NCI-H2081 (cell line): Measurements from ENCODE around the gene TRIB2.

ENCODE experiments used
- DNase-seq, 2 experiments: peaks; one replicate each; lab custom pipeline; 2025; lab: John Stamatoyannopoulos, UW

TRIB2 gene

DNA sequence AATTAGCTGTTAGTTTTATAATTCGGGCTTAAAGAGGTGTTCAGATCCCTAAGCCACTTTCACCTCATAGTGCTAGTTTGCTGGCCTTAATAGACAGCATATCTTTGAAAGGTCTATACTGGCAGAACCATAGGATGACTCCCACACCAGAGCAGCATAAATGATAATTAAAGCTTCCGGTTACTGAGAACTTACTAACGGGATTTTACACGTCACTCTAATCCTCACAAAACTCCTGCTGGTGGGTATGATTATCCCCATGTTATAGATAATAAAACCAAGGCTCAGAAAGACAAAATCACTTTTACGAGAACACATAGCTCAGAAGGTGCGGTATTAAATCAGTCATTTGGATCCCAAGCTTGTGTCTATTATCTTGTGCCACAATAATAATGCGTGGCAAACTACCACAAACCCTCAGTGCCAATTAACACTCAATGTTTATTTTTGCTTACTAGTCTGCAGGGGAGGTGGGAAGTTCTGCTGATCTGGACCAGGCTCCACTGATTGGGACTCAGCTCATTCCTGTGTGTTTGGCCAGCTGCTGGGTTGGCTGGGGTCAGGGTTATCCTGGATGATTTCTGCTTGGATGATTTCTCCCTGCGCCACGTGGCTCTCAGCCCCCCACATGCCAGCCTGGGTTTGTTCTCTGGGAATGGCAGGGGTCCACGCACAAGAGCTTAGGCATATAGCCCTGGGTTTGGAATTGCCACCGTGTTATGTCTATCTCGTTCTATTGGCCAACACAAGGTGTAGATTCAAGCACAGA, 62.3 kb downstream of the TRIB2 start:
- no peak for DNase-seq

DNA sequence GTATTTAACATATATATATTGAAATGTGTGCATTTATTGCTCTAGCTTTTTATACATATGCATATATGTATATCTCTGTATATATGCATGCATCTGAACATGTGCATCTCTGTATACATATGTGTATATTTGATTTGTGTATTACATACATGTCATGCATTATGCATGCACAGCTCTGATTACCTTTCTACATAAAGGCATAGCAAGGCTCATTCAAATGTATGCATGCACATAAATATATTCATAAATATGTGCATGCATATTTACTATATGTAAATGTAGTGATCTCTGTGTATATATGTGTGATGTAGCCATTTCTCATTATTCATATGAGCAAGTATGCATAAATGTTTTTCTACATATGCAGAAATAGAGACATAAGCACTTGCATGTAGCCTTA, 64.6 kb downstream of the TRIB2 start:
- DNase-seq, result no peak

- DNase-seq, result no peak
These were observed 71.4 kb downstream of the TRIB2 start for GRCh38 chr2:12787891-12788801.

DNA sequence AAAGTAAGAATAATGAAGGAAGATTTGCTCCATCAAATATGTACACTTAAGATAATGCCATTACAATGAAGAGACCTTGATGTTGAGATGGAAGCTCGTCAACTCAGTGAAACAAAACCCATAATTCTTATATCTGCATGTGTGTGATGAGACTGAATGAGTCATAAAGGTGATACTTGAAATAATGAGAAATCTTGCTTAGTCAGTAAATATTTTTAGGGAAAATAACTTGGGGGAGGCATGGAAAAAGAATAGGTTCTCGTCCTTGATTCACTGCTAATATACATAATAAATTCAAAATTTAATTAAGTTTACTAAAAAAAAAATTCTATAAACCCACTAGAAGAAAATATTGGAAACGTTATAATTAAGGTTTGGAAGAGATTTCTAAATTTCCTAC, 75.2 kb downstream of the TRIB2 start:
- no peak for DNase-seq
